ENCODE data around the gene ZFYVE16.
A peak's percentile ranks its signal among the peaks of the same experiment; 100 is the strongest.
"Not testable (repeated sequence)": the region's sequence is repeated elsewhere in the genome, so short reads cannot be mapped to it uniquely, and the experiment has no call there.

The ZFYVE16 gene

DNA sequence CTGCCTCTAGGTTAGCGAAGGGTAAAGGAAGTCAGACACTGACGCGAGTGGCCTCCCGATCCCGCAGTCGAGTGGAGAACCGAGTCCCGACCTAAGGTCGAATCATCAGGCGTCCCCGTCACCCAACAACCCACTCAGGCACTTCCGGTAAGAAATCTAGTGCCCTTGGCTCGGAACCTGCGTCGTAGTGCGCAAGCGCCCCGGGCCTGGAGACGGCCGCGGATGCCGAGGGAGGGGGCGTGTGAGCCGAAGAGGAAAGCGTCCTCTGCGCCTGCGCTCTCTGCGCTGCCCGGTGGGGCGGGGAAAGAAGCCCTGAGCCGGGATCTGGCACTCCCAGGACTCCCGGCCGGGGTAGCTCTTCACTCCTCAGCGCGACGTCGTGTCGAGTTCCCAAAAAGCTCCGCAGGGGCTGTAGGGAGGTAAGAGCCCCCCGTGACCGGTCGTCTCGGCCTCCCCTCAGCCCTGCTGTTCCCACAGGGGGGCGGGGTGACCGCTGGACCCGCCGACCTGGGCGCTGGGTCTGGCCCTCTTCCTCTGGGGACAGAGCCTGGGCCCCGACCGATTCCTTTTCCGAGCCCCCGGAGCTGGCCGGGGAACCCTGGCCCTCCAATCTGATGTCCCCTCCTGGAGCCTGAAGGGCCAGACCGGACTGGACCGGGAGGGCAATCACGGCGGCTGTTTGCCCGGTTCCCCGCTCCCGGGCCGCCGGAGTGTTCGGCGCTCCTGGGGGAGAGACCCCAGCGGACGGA, at the start of gene ZFYVE16:
Gene ZFYVE16 (plus strand): TSS at position 330 of the 749 bp plus-strand sequence. CDS start 26,084 bp downstream, outside the sequence.
- peak; percentile 92 for DNase-seq

- DNase-seq, result no peak
Measured at GRCh38 chr5:80360914-80361444, 46.9 kb upstream of the ZFYVE16 start.

DNA sequence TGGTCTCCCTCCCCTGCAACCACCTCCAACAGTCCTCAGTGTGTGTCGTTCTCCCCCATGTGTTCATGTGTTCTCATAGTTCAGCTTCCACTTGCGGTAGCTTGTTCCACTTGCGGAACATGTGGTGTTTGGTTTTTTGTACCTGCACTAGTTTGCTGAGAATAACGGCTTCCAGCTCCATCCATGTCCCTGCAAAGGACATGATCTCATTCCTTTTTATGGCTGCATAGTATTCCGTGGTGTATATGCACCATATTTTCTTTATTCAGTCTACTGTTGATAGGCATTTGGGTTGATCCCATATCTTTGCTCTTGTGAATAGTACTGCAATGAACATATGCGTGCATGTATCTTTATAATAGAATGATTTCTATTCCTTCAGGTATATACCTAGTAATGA, 43.0 kb upstream of the ZFYVE16 start:
- DNase-seq, result no peak

DNA sequence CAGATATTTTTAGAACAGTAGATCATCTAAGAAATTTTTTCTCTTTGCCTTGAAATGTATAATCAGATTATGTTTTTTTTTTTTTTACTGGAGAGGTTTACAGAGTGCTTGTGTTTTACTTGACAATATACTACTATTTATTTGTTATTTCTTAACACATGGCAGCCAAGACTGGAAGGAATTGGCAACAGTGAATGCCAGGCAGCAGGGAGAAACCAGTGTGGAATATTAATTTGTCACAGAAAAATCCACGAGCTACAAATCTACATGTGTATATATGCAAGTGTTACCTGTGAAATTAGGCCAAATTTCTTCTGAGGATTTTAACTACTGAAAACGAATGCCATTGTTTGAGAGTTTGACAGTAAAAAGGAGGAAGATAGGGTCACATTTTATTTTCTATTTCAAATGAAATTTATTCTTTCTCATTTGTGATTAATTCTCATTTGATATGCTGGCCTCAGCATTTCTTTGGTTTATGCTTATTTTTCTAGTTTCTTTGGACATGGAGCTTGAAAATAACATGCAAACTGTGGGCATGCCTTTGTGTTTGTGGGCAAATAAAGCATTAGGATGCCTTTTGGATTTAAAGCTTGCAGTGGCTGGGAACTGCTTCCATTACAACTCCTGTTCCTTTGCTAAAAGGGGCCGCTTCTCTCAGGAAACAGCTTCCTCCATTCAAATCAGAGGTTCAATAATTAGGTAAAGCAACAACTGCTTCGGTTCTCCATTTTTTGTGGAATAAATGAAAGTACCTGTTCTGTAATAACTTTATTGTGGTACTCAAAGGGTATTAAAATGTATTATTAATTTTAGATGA, 39.0 kb upstream of the ZFYVE16 start:
- DNase-seq, result no peak

- no peak for DNase-seq
Measured at GRCh38 chr5:80369521-80369920, 38.3 kb upstream of the ZFYVE16 start.

DNA sequence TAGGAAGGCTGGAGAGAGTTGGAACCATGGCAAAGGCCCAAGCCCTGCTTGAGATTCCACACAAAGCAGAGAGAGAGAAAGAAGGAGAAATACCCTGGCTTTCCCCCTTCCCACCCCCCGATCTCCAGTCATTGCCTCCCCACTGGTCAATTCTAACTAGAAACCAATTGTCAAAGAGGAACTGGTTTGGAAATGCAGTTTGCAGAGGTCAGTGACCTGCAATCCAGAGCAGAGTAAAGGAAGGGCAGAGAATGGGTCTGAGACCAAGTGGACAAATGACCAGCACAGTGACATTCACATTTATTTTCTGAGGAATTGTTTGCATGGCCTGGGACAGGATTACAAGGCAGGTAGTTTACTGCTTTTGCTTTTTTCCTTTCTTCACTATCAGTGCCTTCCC, 37.5 kb upstream of the ZFYVE16 start:
- no peak for DNase-seq

DNA sequence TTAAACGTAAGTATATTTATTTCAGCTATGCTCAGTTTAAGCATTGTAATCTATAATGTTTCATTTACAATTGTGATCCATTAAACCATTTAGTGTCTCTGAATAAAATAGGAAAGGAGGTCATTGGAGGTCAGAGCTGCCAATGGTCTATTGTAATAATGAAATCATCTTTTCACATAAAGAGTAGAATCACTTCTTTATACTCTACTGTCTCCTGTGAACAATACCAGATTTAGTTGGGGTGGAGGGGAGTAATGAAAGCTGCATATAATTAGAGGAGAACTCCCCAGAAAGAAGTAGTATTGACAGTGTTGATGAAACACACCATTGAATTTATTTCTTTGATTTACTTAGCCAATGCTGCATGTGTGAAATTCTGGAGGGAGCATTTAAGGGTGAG, 35.1 kb upstream of the ZFYVE16 start:
- no peak for DNase-seq

DNA sequence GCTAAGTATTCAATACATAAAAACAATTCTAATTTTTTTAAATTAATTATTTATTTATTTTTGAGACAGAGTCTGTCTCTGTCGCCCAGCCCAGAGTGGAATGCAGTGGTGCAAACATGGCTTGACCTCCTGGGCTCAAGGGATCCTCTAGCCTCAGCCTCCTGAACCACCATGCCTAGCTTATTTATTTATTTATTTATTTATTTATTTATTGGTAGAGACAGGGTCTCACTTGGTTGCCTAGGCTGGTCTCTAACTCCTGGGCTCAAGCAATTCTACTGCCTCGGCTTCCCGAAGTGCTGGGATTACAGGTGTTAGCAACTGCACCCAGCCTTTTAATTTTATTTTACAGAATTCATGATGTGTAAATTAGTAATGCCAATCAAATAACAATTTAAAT, 33.7 kb upstream of the ZFYVE16 start:
- DNase-seq, result no peak

GRCh38 chr5:80376557-80376956, 31.3 kb upstream of the ZFYVE16 start:
- DNase-seq, result no peak

DNA sequence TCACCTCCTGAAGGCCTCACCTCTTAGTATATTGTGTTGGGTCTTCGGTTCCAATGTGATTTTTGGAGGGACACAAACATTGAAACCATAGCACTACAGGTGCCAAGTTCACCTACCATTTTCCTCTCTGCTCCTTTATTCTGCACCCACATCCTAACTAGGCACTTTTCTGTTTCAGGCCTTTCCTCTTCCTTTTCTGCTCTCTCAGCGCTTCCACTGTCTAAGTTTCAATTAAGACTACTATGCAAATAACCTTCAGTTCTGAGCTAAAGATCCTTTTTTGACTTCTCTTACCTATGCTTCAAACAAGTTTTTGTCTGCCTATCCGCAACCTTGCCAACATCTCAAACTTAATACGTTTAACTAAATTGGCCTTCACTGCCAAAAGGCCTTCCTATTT, 25.4 kb upstream of the ZFYVE16 start:
- no peak for DNase-seq

GRCh38 chr5:80387063-80387768, 20.6 kb upstream of the ZFYVE16 start:
- no peak for DNase-seq

GRCh38 chr5:80389580-80389979, 18.3 kb upstream of the ZFYVE16 start:
- DNase-seq, result no peak

GRCh38 chr5:80390413-80390812, 17.5 kb upstream of the ZFYVE16 start:
- not testable (repeated sequence) for DNase-seq

DNA sequence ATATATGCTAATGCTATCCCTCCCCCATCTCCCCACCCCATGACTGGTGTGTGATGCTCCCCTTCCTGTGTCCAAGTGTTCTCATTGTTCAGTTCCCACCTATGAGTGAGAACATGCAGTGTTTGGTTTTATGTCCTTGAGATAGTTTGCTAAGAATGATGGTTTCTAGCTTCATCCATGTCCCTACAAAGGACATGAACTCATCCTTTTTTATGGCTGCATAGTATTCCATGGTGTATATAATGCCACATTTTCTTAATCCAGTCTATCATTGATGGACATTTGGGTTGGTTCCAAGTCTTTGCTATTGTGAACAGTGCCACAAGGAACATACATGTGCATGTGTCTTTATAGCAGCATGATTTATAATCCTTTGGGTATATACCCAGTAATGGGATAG, 16.6 kb upstream of the ZFYVE16 start:
- not testable (repeated sequence) for DNase-seq

DNA sequence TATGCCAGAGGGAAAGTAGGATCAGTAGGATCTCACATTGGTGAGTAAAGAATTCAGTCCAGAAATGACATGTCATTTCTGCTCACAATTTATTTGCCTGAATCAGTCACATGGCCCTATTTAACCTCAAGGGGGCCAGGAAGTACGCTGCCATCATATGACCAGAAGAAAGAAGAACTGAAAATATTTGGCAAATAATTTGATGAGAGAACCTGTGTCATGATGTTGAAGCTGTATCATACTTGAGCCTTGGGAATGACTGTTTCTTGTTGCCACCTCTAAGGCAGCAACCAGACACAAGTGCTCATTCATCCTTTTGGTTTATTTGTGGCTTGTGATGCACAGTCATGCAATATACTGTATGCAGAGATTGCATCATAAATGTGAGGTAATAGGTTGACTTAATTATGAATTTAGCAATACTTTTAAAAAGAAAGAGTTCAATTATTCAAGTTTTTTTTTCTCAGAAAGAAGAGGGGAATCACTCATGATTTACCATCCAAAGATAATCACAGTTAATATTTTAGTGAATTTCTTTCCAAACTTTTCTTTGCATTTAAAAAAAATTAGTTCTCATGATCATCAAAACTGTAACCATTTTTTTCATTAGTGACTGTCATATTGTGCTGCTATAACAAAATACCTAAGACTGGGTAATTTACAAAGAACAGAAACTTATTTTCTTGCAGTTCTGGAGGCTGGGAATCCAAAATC, 8.2 kb upstream of the ZFYVE16 start:
- no peak for DNase-seq

- DNase-seq, result not testable (repeated sequence)
Measured at GRCh38 chr5:80400368-80400767, 7.5 kb upstream of the ZFYVE16 start.

DNA sequence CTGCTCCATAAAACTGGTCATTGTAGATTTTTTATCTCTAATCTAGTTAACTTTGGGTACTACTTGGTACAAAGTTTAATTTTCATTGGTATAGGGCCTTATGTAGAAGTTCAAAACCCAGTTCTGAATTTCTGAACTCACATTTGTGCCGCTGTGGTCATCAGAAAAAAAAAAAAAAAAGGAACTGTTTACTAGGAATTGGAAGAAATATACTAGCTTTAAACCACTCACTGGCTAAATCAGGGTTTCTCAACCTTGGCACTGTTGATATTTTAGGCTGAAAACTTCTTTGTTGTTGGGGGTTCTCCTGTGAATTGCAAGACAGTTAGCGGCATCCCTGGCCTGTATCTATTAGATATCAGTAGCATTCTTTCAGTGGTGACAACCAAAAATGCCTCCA, 4.1 kb upstream of the ZFYVE16 start:
- DNase-seq, result no peak

GRCh38 chr5:80406980-80407734, 707 bp upstream of the ZFYVE16 start:
- no peak for DNase-seq

- DNase-seq, result no peak
Measured at GRCh38 chr5:80408484-80409366, 861 bp downstream of the ZFYVE16 start.

GRCh38 chr5:80409367-80409966, 1.6 kb downstream of the ZFYVE16 start:
- DNase-seq, result no peak

All from NCI-H446 treated with DMSO at 0.1 percent for 48 hours (cell line).